Mucosa of rectum (tissue), 2 donors: ENCODE measurements around the gene GATA2.

Experiments used
- H3K27ac ChIP-seq, 2 donors: one replicate each; pipeline ENCODE4 v1.7.0; 2013; ENCODE audit warnings: inconsistent platforms in 2 of 2, low read depth in 2 of 2, low read length in 2 of 2
- H3K27me3 ChIP-seq, 2 donors: one replicate each; pipeline ENCODE4 v1.7.0; 2013; ENCODE audit warnings: low read length in 2 of 2; ENCODE audit not compliant: control insufficient read depth in 2 of 2, insufficient read depth in 2 of 2
- H3K36me3 ChIP-seq, 2 donors: one replicate each; pipeline ENCODE4 v1.7.0; 2013; ENCODE audit warnings: low read length in 2 of 2; ENCODE audit not compliant: control insufficient read depth in 2 of 2, insufficient read depth in 2 of 2
- H3K4me1 ChIP-seq, 2 donors: one replicate each; pipeline ENCODE4 v1.7.0; 2013; ENCODE audit warnings: low read length in 2 of 2, mild to moderate bottlenecking in 1 of 2; ENCODE audit not compliant: control insufficient read depth in 2 of 2, insufficient read depth in 2 of 2
- H3K4me3 ChIP-seq, 2 donors: one replicate each; pipeline ENCODE4 v1.7.0; 2013; ENCODE audit warnings: low read length in 2 of 2
- H3K9ac ChIP-seq, 2 donors: one replicate each; pipeline ENCODE4 v1.7.0; 2013; ENCODE audit warnings: low read length in 2 of 2, low read depth in 1 of 2, mild to moderate bottlenecking in 1 of 2
- H3K9me3 ChIP-seq, 2 donors: one replicate each; pipeline ENCODE4 v1.7.0; 2013; ENCODE audit warnings: low read length in 2 of 2; ENCODE audit not compliant: control insufficient read depth in 2 of 2
- donor health status: healthy.
- donor health status: Normal muscosa, but diverticular disease.

The GATA2 gene

GRCh38 chr3:128438488-128439072 is 54.4 kb downstream of the GATA2 start:
- Histone ChIP-seq H3K27me3 (peaks cover 16 to 17% of the 10 kb centered on the region in 2 donors), H3K36me3 (no peaks in the 10 kb centered on the region), H3K4me3 (no peak overlapping the region), H3K9me3 (no peaks in the 10 kb centered on the region), H3K9ac (no peak overlapping the region), H3K27ac (no peak overlapping the region), H3K4me1 (no peaks in the 10 kb centered on the region)

GRCh38 chr3:128436214-128436613 is 56.8 kb downstream of the GATA2 start:
- Histone ChIP-seq H3K4me1 (no peaks in the 10 kb centered on the region), H3K9me3 (no peaks in the 10 kb centered on the region), H3K27me3 (peaks cover 28 to 36% of the 10 kb centered on the region in 2 donors), H3K9ac (no peak overlapping the region), H3K4me3 (no peak overlapping the region), H3K36me3 (no peaks in the 10 kb centered on the region), H3K27ac (no peak overlapping the region)

GRCh38 chr3:128435561-128435960 is 57.4 kb downstream of the GATA2 start:
- no peaks in the 10 kb centered on the region for H3K4me1 ChIP-seq

GRCh38 chr3:128435058-128435457 is 57.9 kb downstream of the GATA2 start:
- Histone ChIP-seq H3K4me1 (no peaks in the 10 kb centered on the region), H3K27ac (no peak overlapping the region), H3K9me3 (no peaks in the 10 kb centered on the region), H3K9ac (no peak overlapping the region), H3K27me3 (peaks cover 36 to 44% of the 10 kb centered on the region in 2 donors), H3K36me3 (no peaks in the 10 kb centered on the region), H3K4me3 (no peak overlapping the region)

More at GRCh38 chr3:128435561-128435960, 57.4 kb downstream of the GATA2 start:
- H3K27me3 ChIP-seq = peaks cover 32 to 39% of the 10 kb centered on the region in 2 donors
- H3K4me3 ChIP-seq = no peak overlapping the region
- no peaks in the 10 kb centered on the region for H3K36me3 ChIP-seq
- H3K9me3 ChIP-seq = no peaks in the 10 kb centered on the region
- H3K9ac ChIP-seq = no peak overlapping the region
- no peak overlapping the region for H3K27ac ChIP-seq

- H3K36me3 ChIP-seq = no peaks in the 10 kb centered on the region
- H3K4me1 ChIP-seq = no peaks in the 10 kb centered on the region
- no peak overlapping the region for H3K27ac ChIP-seq
- peaks cover 36 to 44% of the 10 kb centered on the region in 2 donors for H3K27me3 ChIP-seq
- no peak overlapping the region for H3K9ac ChIP-seq
- no peaks in the 10 kb centered on the region for H3K9me3 ChIP-seq
- no peak overlapping the region for H3K4me3 ChIP-seq
These were observed 58.5 kb downstream of the GATA2 start for GRCh38 chr3:128434524-128434923.

- no peaks in the 10 kb centered on the region for H3K4me1 ChIP-seq
- H3K9me3 ChIP-seq = no peaks in the 10 kb centered on the region
- H3K9ac ChIP-seq = no peak overlapping the region
- no peak overlapping the region for H3K27ac ChIP-seq
- H3K36me3 ChIP-seq = no peaks in the 10 kb centered on the region
- H3K4me3 ChIP-seq = no peak overlapping the region
- peaks cover 36 to 41% of the 10 kb centered on the region in 2 donors for H3K27me3 ChIP-seq
These were observed 59.2 kb downstream of the GATA2 start for GRCh38 chr3:128433837-128434165.

GRCh38 chr3:128432971-128433836 is 59.8 kb downstream of the GATA2 start:
- peaks cover 34 to 43% of the 10 kb centered on the region in 2 donors for H3K27me3 ChIP-seq
- H3K36me3 ChIP-seq = no peaks in the 10 kb centered on the region
- no peaks in the 10 kb centered on the region for H3K9me3 ChIP-seq
- no peak overlapping the region for H3K27ac ChIP-seq
- H3K4me3 ChIP-seq = no peak overlapping the region
- no peaks in the 10 kb centered on the region for H3K4me1 ChIP-seq
- no peak overlapping the region for H3K9ac ChIP-seq

- H3K9me3 ChIP-seq = no peaks in the 10 kb centered on the region
- peaks cover 34 to 45% of the 10 kb centered on the region in 2 donors for H3K27me3 ChIP-seq
- no peak overlapping the region for H3K4me3 ChIP-seq
- H3K4me1 ChIP-seq = no peaks in the 10 kb centered on the region
- no peak overlapping the region for H3K27ac ChIP-seq
- H3K36me3 ChIP-seq = no peaks in the 10 kb centered on the region
- no peak overlapping the region for H3K9ac ChIP-seq
These were observed 60.6 kb downstream of the GATA2 start for GRCh38 chr3:128432301-128432970.

- Histone ChIP-seq H3K27ac (no peak overlapping the region), H3K9ac (no peak overlapping the region), H3K27me3 (peaks cover 35 to 45% of the 10 kb centered on the region in 2 donors), H3K9me3 (no peaks in the 10 kb centered on the region), H3K4me1 (no peaks in the 10 kb centered on the region), H3K36me3 (no peaks in the 10 kb centered on the region), H3K4me3 (no peak overlapping the region)
These were observed 61.1 kb downstream of the GATA2 start for GRCh38 chr3:128431803-128432300.

GRCh38 chr3:128430731-128431130 is 62.3 kb downstream of the GATA2 start:
- Histone ChIP-seq H3K27me3 (peaks cover 30 to 39% of the 10 kb centered on the region in 2 donors), H3K9me3 (no peaks in the 10 kb centered on the region), H3K27ac (no peak overlapping the region), H3K36me3 (no peaks in the 10 kb centered on the region), H3K4me1 (peaks cover 0 to 4% of the 10 kb centered on the region in 2 donors), H3K4me3 (no peak overlapping the region), H3K9ac (no peak overlapping the region)
